Measurements from ENCODE around the gene TMEM128. TPM values are rescaled to one million over a fixed set of nuclear protein-coding genes. Genes with fewer than 3 reads are reported as not detected.
"Not testable (repeated sequence)": the region's sequence is repeated elsewhere in the genome, so short reads cannot be mapped to it uniquely, and the experiment has no call there.

Gene TMEM128
- total RNA-seq, 1 donor from 2014 or later: 19.8 TPM

- no peak for DNase-seq (ENCODE audit: low spot score)
- no peaks in the 10 kb centered on the region for H3K36me3 Mint-ChIP-seq (ENCODE audit: low read depth, unreplicated experiment)
- H3K9me3 Mint-ChIP-seq (ENCODE audit: unreplicated experiment): no peaks in the 10 kb centered on the region
- TF ChIP-seq CTCF (IDR thresholded peaks at IDR 0.05; ENCODE audit: unreplicated experiment): no peak
- H3K4me3 Mint-ChIP-seq (ENCODE audit: unreplicated experiment): no peak overlapping the region
- no peak overlapping the region for H3K27ac Mint-ChIP-seq (ENCODE audit: unreplicated experiment)
- H3K27me3 Mint-ChIP-seq (ENCODE audit: unreplicated experiment): peaks cover 3% of the 10 kb centered on the region
- H3K4me1 Mint-ChIP-seq (ENCODE audit: unreplicated experiment): no peaks in the 10 kb centered on the region
These were observed 45.5 kb downstream of the TMEM128 start for GRCh38 chr4:4202510-4202909.

- Mint-ChIP-seq H3K4me3 (ENCODE audit: unreplicated experiment) (no peak overlapping the region), H3K9me3 (ENCODE audit: unreplicated experiment) (no peaks in the 10 kb centered on the region), H3K27me3 (ENCODE audit: unreplicated experiment) (peaks cover 3% of the 10 kb centered on the region), H3K27ac (ENCODE audit: unreplicated experiment) (no peak overlapping the region), H3K36me3 (ENCODE audit: low read depth, unreplicated experiment) (no peaks in the 10 kb centered on the region), H3K4me1 (ENCODE audit: unreplicated experiment) (no peaks in the 10 kb centered on the region)
- no peak for DNase-seq (ENCODE audit: low spot score)
- TF ChIP-seq CTCF (IDR thresholded peaks at IDR 0.05; ENCODE audit: unreplicated experiment): no peak
These were observed 47.4 kb downstream of the TMEM128 start for GRCh38 chr4:4200624-4201023.

- no peak for DNase-seq (ENCODE audit: low spot score)
- H3K27ac Mint-ChIP-seq (ENCODE audit: unreplicated experiment): no peak overlapping the region
- peaks cover 8% of the 10 kb centered on the region for H3K27me3 Mint-ChIP-seq (ENCODE audit: unreplicated experiment)
- TF ChIP-seq CTCF (IDR thresholded peaks at IDR 0.05; ENCODE audit: unreplicated experiment): no peak
- H3K9me3 Mint-ChIP-seq (ENCODE audit: unreplicated experiment): no peaks in the 10 kb centered on the region
- H3K4me1 Mint-ChIP-seq (ENCODE audit: unreplicated experiment): no peaks in the 10 kb centered on the region
- no peaks in the 10 kb centered on the region for H3K36me3 Mint-ChIP-seq (ENCODE audit: low read depth, unreplicated experiment)
- no peak overlapping the region for H3K4me3 Mint-ChIP-seq (ENCODE audit: unreplicated experiment)
These were observed 52.7 kb downstream of the TMEM128 start for GRCh38 chr4:4195354-4195753.

- H3K27ac Mint-ChIP-seq (ENCODE audit: unreplicated experiment); H3K27me3 Mint-ChIP-seq (ENCODE audit: unreplicated experiment); DNase-seq (ENCODE audit: low spot score); H3K36me3 Mint-ChIP-seq (ENCODE audit: low read depth, unreplicated experiment); H3K9me3 Mint-ChIP-seq (ENCODE audit: unreplicated experiment); H3K4me3 Mint-ChIP-seq (ENCODE audit: unreplicated experiment); H3K4me1 Mint-ChIP-seq (ENCODE audit: unreplicated experiment): not testable (repeated sequence)
These were observed 59.5 kb downstream of the TMEM128 start for GRCh38 chr4:4188557-4188956.

Other genes starting within 250 kb of the TMEM128 start
- gene OTOP1, start 21.3 kb downstream of the TMEM128 start, total RNA-seq (ENCODE audit: unreplicated experiment): not detected
- gene LYAR, start 41.9 kb upstream of the TMEM128 start, total RNA-seq (ENCODE audit: unreplicated experiment): 13.2 TPM
- gene ZBTB49, start 42.0 kb upstream of the TMEM128 start, total RNA-seq (ENCODE audit: unreplicated experiment): 13.3 TPM
- gene NSG1, start 138.9 kb upstream of the TMEM128 start, total RNA-seq (ENCODE audit: unreplicated experiment): 2.9 TPM